Testis (tissue), 2 donors: ENCODE data around the gene TMA7.

Experiments used
- POLR2A ChIP-seq: fragments of 450-650 bp; IDR thresholded peaks from one replicate; pipeline ENCODE4 v1.6.1; 2017; ENCODE audit warnings: antibody characterized with exemption, mild to moderate bottlenecking, moderate library complexity
- TF ChIP-seq, protein P1 (sequence below), 3 experiments: fragments of 450-650 bp in 2 of 3; fragments of 200-600 bp in 1 of 3; sonication (generic) in 1 of 3; IDR thresholded peaks; one replicate each; pipeline ENCODE4 v1.5.1; 2016 to 2019; ENCODE audit warnings: antibody characterized with exemption in 3 of 3, mild to moderate bottlenecking in 2 of 3, moderate library complexity in 1 of 3

DNA sequence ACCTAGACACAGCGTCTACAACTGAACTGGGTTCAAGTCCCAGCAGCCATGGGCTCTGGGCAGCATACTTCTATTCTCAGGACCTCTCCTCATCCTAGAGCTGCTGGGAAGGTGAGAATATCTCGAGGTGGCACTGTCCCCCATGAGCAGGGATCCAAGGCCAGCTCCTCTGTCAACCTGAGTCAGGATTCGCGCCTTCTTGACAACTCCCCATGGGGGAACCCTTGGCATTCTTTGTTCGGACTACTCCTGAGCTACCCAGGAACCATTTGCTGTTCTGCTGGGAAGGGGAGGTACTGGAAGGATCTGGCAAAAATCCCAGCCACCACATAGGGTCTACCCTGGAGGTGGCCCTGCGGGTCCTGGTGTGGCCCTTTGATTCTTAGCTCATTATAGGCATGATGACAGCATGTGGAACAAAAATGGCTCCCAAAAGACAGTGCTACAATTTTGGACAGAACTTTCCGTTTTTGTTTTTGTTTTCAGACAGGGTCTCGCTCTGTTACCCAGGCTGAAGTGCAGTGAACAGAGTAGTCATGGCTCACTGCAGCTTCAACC, 32.4 kb upstream of the TMA7 start:
- TF ChIP-seq, protein P1, sequence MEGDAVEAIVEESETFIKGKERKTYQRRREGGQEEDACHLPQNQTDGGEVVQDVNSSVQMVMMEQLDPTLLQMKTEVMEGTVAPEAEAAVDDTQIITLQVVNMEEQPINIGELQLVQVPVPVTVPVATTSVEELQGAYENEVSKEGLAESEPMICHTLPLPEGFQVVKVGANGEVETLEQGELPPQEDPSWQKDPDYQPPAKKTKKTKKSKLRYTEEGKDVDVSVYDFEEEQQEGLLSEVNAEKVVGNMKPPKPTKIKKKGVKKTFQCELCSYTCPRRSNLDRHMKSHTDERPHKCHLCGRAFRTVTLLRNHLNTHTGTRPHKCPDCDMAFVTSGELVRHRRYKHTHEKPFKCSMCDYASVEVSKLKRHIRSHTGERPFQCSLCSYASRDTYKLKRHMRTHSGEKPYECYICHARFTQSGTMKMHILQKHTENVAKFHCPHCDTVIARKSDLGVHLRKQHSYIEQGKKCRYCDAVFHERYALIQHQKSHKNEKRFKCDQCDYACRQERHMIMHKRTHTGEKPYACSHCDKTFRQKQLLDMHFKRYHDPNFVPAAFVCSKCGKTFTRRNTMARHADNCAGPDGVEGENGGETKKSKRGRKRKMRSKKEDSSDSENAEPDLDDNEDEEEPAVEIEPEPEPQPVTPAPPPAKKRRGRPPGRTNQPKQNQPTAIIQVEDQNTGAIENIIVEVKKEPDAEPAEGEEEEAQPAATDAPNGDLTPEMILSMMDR (IDR thresholded peaks at IDR 0.05): no peak
- TF ChIP-seq POLR2A: no peak
